Middle frontal gyrus (tissue), 1 donor: ENCODE measurements around the gene DDX39B.
"Not testable (repeated sequence)": the region's sequence is repeated elsewhere in the genome, so short reads cannot be mapped to it uniquely, and the experiment has no call there.

Experiments used
- DNase-seq: peaks from one replicate; pipeline ENCODE4 v3.0.0-alpha.2; 2015; ENCODE audit warnings: low spot score; ENCODE audit errors: extremely low spot score

The DDX39B gene

GRCh38 chr6:31541658-31542521 is at the start of gene DDX39B:
DDX39B (minus strand) TSS chr6:31542003; CDS start chr6:31540532, 1,471 bp downstream.
- peak; percentile 98 for DNase-seq

- DNase-seq, result not testable (repeated sequence)
Measured at GRCh38 chr6:31590691-31591090, 48.9 kb upstream of the DDX39B start.

GRCh38 chr6:31588871-31589650 is 47.3 kb upstream of the DDX39B start:
- DNase-seq, result no peak

GRCh38 chr6:31587791-31588777 is 46.3 kb upstream of the DDX39B start:
- DNase-seq, result no peak

- no peak for DNase-seq
Measured at GRCh38 chr6:31586599-31587281, 44.9 kb upstream of the DDX39B start.

GRCh38 chr6:31586008-31586407 is 44.2 kb upstream of the DDX39B start, which contains the start of gene LST1:
LST1 (plus strand) TSS chr6:31586277; CDS start chr6:31587300, 1,023 bp downstream.
- DNase-seq, result no peak

GRCh38 chr6:31585491-31585890 is 43.7 kb upstream of the DDX39B start:
- no peak for DNase-seq

GRCh38 chr6:31582230-31582643 is 40.4 kb upstream of the DDX39B start, which contains the start of gene LTB:
LTB (minus strand) TSS chr6:31582424; CDS start chr6:31582417, 7 bp downstream.
- DNase-seq, result no peak

- no peak for DNase-seq
Measured at GRCh38 chr6:31581434-31582229, 39.8 kb upstream of the DDX39B start.

- DNase-seq, result peak; percentile 58
Measured at GRCh38 chr6:31580807-31581433, 39.1 kb upstream of the DDX39B start.

GRCh38 chr6:31580438-31580740 is 38.6 kb upstream of the DDX39B start:
- no peak for DNase-seq

GRCh38 chr6:31579546-31580437 is 38.0 kb upstream of the DDX39B start:
- no peak for DNase-seq

- no peak for DNase-seq
Measured at GRCh38 chr6:31579119-31579505, 37.3 kb upstream of the DDX39B start.

- no peak for DNase-seq
Measured at GRCh38 chr6:31578184-31579118, 36.6 kb upstream of the DDX39B start.

GRCh38 chr6:31577579-31577966 is 35.8 kb upstream of the DDX39B start:
- DNase-seq, result no peak

GRCh38 chr6:31576897-31577578 is 35.2 kb upstream of the DDX39B start:
- no peak for DNase-seq
